SH-SY5Y (cell line): ENCODE measurements around the gene PRSS16.

Experiments used
- GATA2 ChIP-seq: IDR thresholded peaks from 2 replicates; pipeline ENCODE4 v1.6.1; 2011; ENCODE audit warnings: mild to moderate bottlenecking, low read depth, low read length
- GATA3 ChIP-seq: IDR thresholded peaks from 2 replicates; pipeline ENCODE4 v1.6.1; 2011; ENCODE audit warnings: low read depth, mild to moderate bottlenecking, low read length, moderate library complexity

- TF ChIP-seq GATA2 (no peak), GATA3 (no peak)
These were observed 20.4 kb downstream of the PRSS16 start for GRCh38 chr6:27267857-27268434.
